H1 (cell line): ENCODE data around the gene TNRC6C. TPM values are rescaled to one million over a fixed set of nuclear protein-coding genes. Genes with fewer than 3 reads are reported as not detected.

Experiments
- CTCF ChIA-PET: fragments of 300-600 bp; sonication (Branson Sonifier 250); formaldehyde crosslinking; loops from one replicate; lab custom pipeline; 2021; ENCODE audit not compliant: partially characterized antibody; lab: Charles Lee
- POLR2A ChIA-PET: fragments of 300-600 bp; sonication (Branson Sonifier 250); formaldehyde crosslinking; loops from one replicate; lab custom pipeline; 2021; ENCODE audit warnings: inconsistent platforms; ENCODE audit not compliant: partially characterized antibody; lab: Charles Lee
- DNase-seq, 2 experiments: peaks; one replicate each; pipeline versions ENCODE4 v3.0.0 to v3.0.0-alpha.2; 2010 to 2022; ENCODE audit warnings: low spot score in 2 of 2, low read depth in 1 of 2, mixed read lengths in 1 of 2
- FAIRE-seq: peaks from 2 replicates; lab custom pipeline; 2011; peaks lifted over from hg19 to GRCh38; lab: Jason Lieb, UNC
- H2AFZ ChIP-seq: 2 replicates; pipeline ENCODE4 v1.8.1; 2012; ENCODE audit warnings: low read length, inconsistent platforms
- H2AK5ac ChIP-seq: 2 replicates; pipeline ENCODE4 v1.6.1; 2013; ENCODE audit warnings: low read depth, low read length
- H2BK120ac ChIP-seq: replicated peaks from 2 replicates; pipeline ENCODE3; 2013; ENCODE audit warnings: low read depth, low read length, inconsistent platforms
- H2BK12ac ChIP-seq: 2 replicates; pipeline ENCODE4 v1.6.1; 2013; ENCODE audit warnings: low read depth, low read length
- H2BK15ac ChIP-seq: 2 replicates; pipeline ENCODE4 v1.6.1; 2013; ENCODE audit warnings: low read length
- H2BK20ac ChIP-seq: 2 replicates; pipeline ENCODE4 v1.6.1; 2013; ENCODE audit warnings: low read length
- H2BK5ac ChIP-seq: 2 replicates; pipeline ENCODE4 v1.6.1; 2013; ENCODE audit warnings: low read depth, low read length
- H3K14ac ChIP-seq: 2 replicates; pipeline ENCODE4 v1.6.1; 2013; ENCODE audit warnings: inconsistent platforms; ENCODE audit not compliant: insufficient read length
- H3K18ac ChIP-seq: 2 replicates; pipeline ENCODE4 v1.6.1; 2013; ENCODE audit warnings: low read length; ENCODE audit errors: extremely low read depth
- H3K23ac ChIP-seq: 2 replicates; pipeline ENCODE4 v1.6.1; 2013; ENCODE audit warnings: inconsistent platforms; ENCODE audit not compliant: insufficient read length
- H3K23me2 ChIP-seq: 2 replicates; pipeline ENCODE4 v1.6.1; 2013; ENCODE audit warnings: low read depth, low read length
- H3K27ac ChIP-seq: 2 replicates; pipeline ENCODE4 v1.6.1; 2011; ENCODE audit warnings: low read depth, low read length, inconsistent platforms
- H3K27me3 ChIP-seq, 4 experiments: replicated peaks in 1 of 4; 1 replicate in 1 of 4; 2 replicates in 3 of 4; pipeline versions ENCODE4 v1.6.1 to v1.8.1; 2011 to 2013; ENCODE audit warnings: low read length in 3 of 4, mild to moderate bottlenecking in 3 of 4, inconsistent platforms in 2 of 4, mixed read lengths in 2 of 4, moderate library complexity in 1 of 4; ENCODE audit not compliant: control insufficient read depth in 3 of 4, insufficient read depth in 3 of 4; ENCODE audit errors: extremely low read depth in 1 of 4
- H3K36me3 ChIP-seq, 4 experiments: 2 replicates each; pipeline versions ENCODE4 v1.6.1 to v1.8.1; 2011 to 2013; ENCODE audit warnings: mild to moderate bottlenecking in 4 of 4, low read length in 3 of 4, moderate library complexity in 2 of 4, control low read depth in 1 of 4, inconsistent platforms in 1 of 4; ENCODE audit not compliant: insufficient read depth in 4 of 4, control insufficient read depth in 2 of 4
- H3K4ac ChIP-seq: replicated peaks from 2 replicates; pipeline ENCODE3; 2013; ENCODE audit warnings: low read length, low read depth, mixed read lengths, inconsistent platforms; ENCODE audit not compliant: insufficient read length
- H3K4me1 ChIP-seq, 4 experiments: replicated peaks in 1 of 4; 1 replicate in 1 of 4; 2 replicates in 3 of 4; pipeline versions ENCODE4 v1.6.1 to v1.8.1; 2011 to 2013; ENCODE audit warnings: low read length in 3 of 4, inconsistent platforms in 2 of 4, mixed read lengths in 1 of 4; ENCODE audit not compliant: insufficient read depth in 4 of 4, control insufficient read depth in 3 of 4
- H3K4me2 ChIP-seq, 2 experiments: 2 replicates each; pipeline versions ENCODE4 v1.6.1 to v1.8.1; 2011 to 2013; ENCODE audit warnings: low read depth in 2 of 2, low read length in 2 of 2, control low read depth in 1 of 2, inconsistent platforms in 1 of 2, mild to moderate bottlenecking in 1 of 2; ENCODE audit not compliant: insufficient read depth in 1 of 2
- H3K4me3 ChIP-seq, 4 experiments: fragments of 200-600, 300-600 bp in 1 of 4; sonication (generic), shearing (Covaris generic), sonication (Bioruptor Twin) in 1 of 4; 2 replicates each; pipeline versions ENCODE4 v1.5.1 to v1.8.1; 2011 to 2016; ENCODE audit warnings: low read length in 4 of 4, low read depth in 3 of 4, control low read depth in 2 of 4, inconsistent platforms in 2 of 4, mild to moderate bottlenecking in 2 of 4, mixed read lengths in 1 of 4, moderate library complexity in 1 of 4; ENCODE audit not compliant: insufficient read depth in 2 of 4; ENCODE audit errors: extremely low read depth in 1 of 4
- H3K56ac ChIP-seq: replicated peaks from 2 replicates; pipeline ENCODE3; 2013; ENCODE audit warnings: low read depth, mild to moderate bottlenecking, mixed read lengths, low read length, inconsistent platforms; ENCODE audit not compliant: insufficient read length
- H3K79me1 ChIP-seq: 2 replicates; pipeline ENCODE4 v1.6.1; 2013; ENCODE audit warnings: low read depth, low read length, control low read depth
- H3K79me2 ChIP-seq, 2 experiments: 2 replicates each; pipeline versions ENCODE4 v1.6.1 to v1.8.1; 2012 to 2013; ENCODE audit warnings: low read length in 2 of 2, mild to moderate bottlenecking in 2 of 2, inconsistent platforms in 1 of 2; ENCODE audit not compliant: insufficient read depth in 2 of 2, control insufficient read depth in 1 of 2
- H3K9ac ChIP-seq, 4 experiments: replicated peaks in 1 of 4; 1 replicate in 1 of 4; 2 replicates in 3 of 4; pipeline versions ENCODE4 v1.6.1 to v1.8.1; 2011 to 2013; ENCODE audit warnings: low read depth in 3 of 4, low read length in 3 of 4, control low read depth in 2 of 4, mild to moderate bottlenecking in 2 of 4, moderate library complexity in 2 of 4, inconsistent platforms in 1 of 4; ENCODE audit errors: extremely low read depth in 1 of 4
- H3K9me3 ChIP-seq, 2 experiments: 2 replicates each; pipeline versions ENCODE4 v1.6.1 to v1.8.1; 2012 to 2013; ENCODE audit warnings: mild to moderate bottlenecking in 2 of 2, moderate library complexity in 2 of 2, control low read depth in 1 of 2, inconsistent platforms in 1 of 2, low read depth in 1 of 2, low read length in 1 of 2, mixed read lengths in 1 of 2; ENCODE audit not compliant: insufficient read depth in 2 of 2
- H4K20me1 ChIP-seq, 2 experiments: replicated peaks in 1 of 2; 2 replicates each; pipeline versions ENCODE3 to v1.8.1; 2011 to 2013; ENCODE audit warnings: inconsistent platforms in 2 of 2, low read length in 2 of 2, mild to moderate bottlenecking in 1 of 2; ENCODE audit not compliant: insufficient read depth in 2 of 2, control insufficient read depth in 1 of 2
- H4K5ac ChIP-seq: 2 replicates; pipeline ENCODE4 v1.6.1; 2013; ENCODE audit warnings: low read length, low read depth, mixed read lengths, inconsistent platforms; ENCODE audit not compliant: insufficient read length
- H4K8ac ChIP-seq: 2 replicates; pipeline ENCODE4 v1.8.0; 2013; ENCODE audit warnings: mild to moderate bottlenecking, moderate library complexity, low read length, inconsistent platforms; ENCODE audit not compliant: insufficient read depth; ENCODE audit errors: extremely low read depth
- H4K91ac ChIP-seq: replicated peaks from 2 replicates; pipeline ENCODE3; 2013; ENCODE audit warnings: low read length, mixed read lengths, inconsistent platforms; ENCODE audit not compliant: insufficient read length
- BCL11A ChIP-seq, 2 experiments: IDR thresholded peaks; one replicate each; pipeline ENCODE4 v1.6.1; 2011; ENCODE audit warnings: low read depth in 2 of 2, low read length in 2 of 2, mild to moderate bottlenecking in 2 of 2
- EZH2 ChIP-seq: fragments of 200-600 bp; sonication (generic); IDR thresholded peaks from 2 replicates; pipeline ENCODE4 v1.7.1; 2012; ENCODE audit warnings: low read depth, mild to moderate bottlenecking, moderate library complexity, low read length, inconsistent platforms; ENCODE audit not compliant: severe bottlenecking
- KDM5A ChIP-seq: fragments of 200-600 bp; IDR thresholded peaks from 2 replicates; pipeline ENCODE4 v1.7.1; 2012; ENCODE audit warnings: mild to moderate bottlenecking, low read length, inconsistent platforms, mixed read lengths
- PHF8 ChIP-seq: fragments of 200-600 bp; sonication (generic); conservative IDR thresholded peaks from 2 replicates; pipeline ENCODE4 v1.7.1; 2012; ENCODE audit warnings: low read depth, mild to moderate bottlenecking, inconsistent platforms, low read length, moderate library complexity
- POLR2AphosphoS5 ChIP-seq: IDR thresholded peaks from 2 replicates; pipeline ENCODE4 v1.6.1; 2011; ENCODE audit warnings: low read depth, low read length
- SIRT6 ChIP-seq: IDR thresholded peaks from one replicate; pipeline ENCODE4 v1.7.1; 2012; ENCODE audit warnings: low read length, inconsistent platforms
- SP1 ChIP-seq: IDR thresholded peaks from 2 replicates; pipeline ENCODE4 v1.6.1; 2011; ENCODE audit warnings: low read depth, low read length
- SP4 ChIP-seq: IDR thresholded peaks from 2 replicates; pipeline ENCODE4 v1.6.1; 2012; ENCODE audit warnings: low read length, inconsistent platforms
- SRF ChIP-seq: IDR thresholded peaks from 2 replicates; pipeline ENCODE4 v1.6.1; 2011; ENCODE audit warnings: mild to moderate bottlenecking, low read depth, low read length, moderate library complexity
- ZNF274 ChIP-seq: IDR thresholded peaks from 2 replicates; pipeline ENCODE4 v1.7.0; 2012; ENCODE audit warnings: low read length, borderline replicate concordance; ENCODE audit errors: extremely low read depth
- WGBS, 2 experiments: shearing (Covaris generic) in 1 of 2; methylation state at CpG; one replicate each; pipeline versions ENCODE4 v1.1.6 to v1.1.7; 2013 to 2015; ENCODE audit warnings: low lambda C conversion rate in 2 of 2, mixed read lengths in 2 of 2, inconsistent platforms in 1 of 2, low coverage in 1 of 2, missing lambda C conversion rate in 1 of 2; ENCODE audit not compliant: insufficient replicate concordance in 2 of 2, insufficient coverage in 1 of 2, insufficient read length in 1 of 2; ENCODE audit errors: extremely low coverage in 1 of 2, missing lambda C conversion rate in 1 of 2; 5-methylcytosine and 5-hydroxymethylcytosine counted together
- polyA plus RNA-seq, 7 experiments: library from polyadenylated mRNA; depleted of rRNA in 3 of 7; stranded (reverse) in 5 of 7; unstranded in 2 of 7; fragments of >200 nt in 5 of 7; fragments of 200-250 nt in 2 of 7; gene quantifications; 1 replicate in 5 of 7; 2 replicates in 1 of 7; 4 replicates in 1 of 7; pipeline versions ENCODE4 v1.2.1 to v1.2.3, GENCODE V29; 2011 to 2013; ENCODE audit warnings: missing spikeins in 2 of 7, mixed read lengths in 2 of 7
- total RNA-seq: library from RNA; stranded (reverse); fragmentation: NEBNext Ultra II Directional; extraction: Animal tissue kit (Norgen Biotek cat#: 25700); gene quantifications from 2 replicates; pipeline ENCODE4 v1.2.1, GENCODE V29; 2021
- TF ChIP-seq, protein P1 (sequence below): IDR thresholded peaks from 2 replicates; pipeline ENCODE4 v1.6.1; 2012; ENCODE audit warnings: inconsistent platforms

TNRC6C gene
- total and polyA plus RNA-seq, 2 of the 8 experiments (the other 6 are each of a cell fraction or from before 2014, with no cell fraction given), result 2.8 to 28.9 TPM

DNA sequence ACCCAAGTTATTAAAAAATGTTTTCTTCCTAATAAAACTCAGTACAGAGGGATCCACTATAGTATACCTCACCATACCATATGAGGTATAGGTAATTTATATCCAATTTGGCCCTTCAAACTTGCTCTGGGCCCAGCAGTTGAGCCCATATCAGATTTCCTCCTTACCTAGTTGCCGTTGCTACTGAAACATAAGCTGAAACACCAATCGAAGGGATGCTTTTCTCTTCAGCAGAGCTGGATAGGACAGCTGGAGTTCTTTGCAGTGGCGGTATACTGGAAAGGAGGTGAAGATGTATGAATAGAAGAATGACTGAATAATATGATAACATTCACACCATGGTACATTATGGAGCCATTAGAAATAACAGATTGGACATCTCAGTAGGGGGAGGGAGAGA, 42.7 kb downstream of the TNRC6C start:
- WGBS, 2 experiments, result 90% methylated on average over 3 of the region's 3 CpGs; no CpG with 5 or more reads in 1 of the 2 experiments
- Histone ChIP-seq H3K14ac (no peak overlapping the region), H3K9me3 (no peaks in the 10 kb centered on the region), H2BK15ac (no peak overlapping the region), H3K56ac (no peak overlapping the region), H2BK120ac (no peak overlapping the region), H3K27ac (no peak overlapping the region), H3K4me1 (peaks cover 4 to 15% (median 8%) of the 10 kb centered on the region in 4 experiments; a peak in 6 of 7 replicates), H2BK5ac (no peak overlapping the region), H3K23me2 (no peaks in the 10 kb centered on the region), H4K20me1 (peaks cover 2 to 10% of the 10 kb centered on the region in 2 experiments), H3K4ac (no peak overlapping the region), H3K27me3 (no peaks in the 10 kb centered on the region), H3K23ac (no peak overlapping the region), H3K4me3 (no peak overlapping the region), H3K79me1 (peaks cover 14% of the 10 kb centered on the region), H2BK12ac (no peak overlapping the region), H2BK20ac (no peak overlapping the region), H3K18ac (no peak overlapping the region), H2AFZ (no peak overlapping the region), H4K91ac (no peak overlapping the region), H2AK5ac (no peak overlapping the region), H3K9ac (no peak overlapping the region), H4K8ac (no peak overlapping the region), H3K36me3 (peaks cover 0 to 7% (median 0%) of the 10 kb centered on the region in 4 experiments; a peak in 2 of 8 replicates), H3K4me2 (no peak overlapping the region), H4K5ac (no peak overlapping the region), H3K79me2 (peaks cover 14 to 54% of the 10 kb centered on the region in 2 experiments)
- no peak for DNase-seq
- ChIA-PET CTCF (interaction anchor here (1.2 to 5.3 kb wide), 3 partner anchors 13 to 32 kb away, joined by 3 to 40 read pairs (median 3); no protein-coding TSS in a partner anchor), POLR2A (interaction anchor here (0.7 kb wide), 1 partner anchor 43 kb away, joined by 4 read pairs; the partner anchor contains the start of gene TNRC6C)
- FAIRE-seq, result no peak
- TF ChIP-seq POLR2AphosphoS5, result no peak
- no peak for TF ChIP-seq SRF
- TF ChIP-seq BCL11A (IDR thresholded peaks at IDR 0.05; ENCODE audit: low read depth in 2 of 2, low read length in 2 of 2), result no peak
- no peak for TF ChIP-seq SP1
- TF ChIP-seq, protein P1, sequence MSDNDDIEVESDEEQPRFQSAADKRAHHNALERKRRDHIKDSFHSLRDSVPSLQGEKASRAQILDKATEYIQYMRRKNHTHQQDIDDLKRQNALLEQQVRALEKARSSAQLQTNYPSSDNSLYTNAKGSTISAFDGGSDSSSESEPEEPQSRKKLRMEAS, result no peak
- TF ChIP-seq EZH2, result no peak
- no peak for TF ChIP-seq ZNF274
- TF ChIP-seq SP4, result no peak
- TF ChIP-seq SIRT6, result no peak
- no peak for TF ChIP-seq PHF8
- TF ChIP-seq KDM5A, result no peak
